Brain microvascular endothelial cell (primary cell): Measurements from ENCODE around the gene NATD1.

ENCODE experiments used
- DNase-seq: peaks from one replicate; pipeline ENCODE4 v3.0.0-alpha.2; 2020
- H3K27ac ChIP-seq: fragments of 250-450 bp; sonication (Bioruptor Pico); 2 replicates; pipeline ENCODE4 v1.5.1; 2020; ENCODE audit warnings: mild to moderate bottlenecking, moderate library complexity
- H3K27me3 ChIP-seq: fragments of 250-450 bp; sonication (Bioruptor Pico); replicated peaks from 2 replicates; pipeline ENCODE4 v1.5.1; 2020; ENCODE audit warnings: mild to moderate bottlenecking
- H3K36me3 ChIP-seq: fragments of 250-450 bp; sonication (Bioruptor Pico); replicated peaks from 2 replicates; pipeline ENCODE4 v1.5.1; 2020; ENCODE audit warnings: mild to moderate bottlenecking
- H3K4me3 ChIP-seq: 2 replicates; pipeline ENCODE4 v1.5.1; 2011; ENCODE audit warnings: low read depth, mild to moderate bottlenecking, control low read depth, low read length, moderate library complexity
- in situ Hi-C: cut with HindIII; loops from 2 replicates; pipeline ENCODE4 v1.10.0; 2017; ENCODE audit warnings: low sequenced_read_pairs, low pct_ligation_motif_present
- TF ChIP-seq, protein P1 (sequence below): IDR thresholded peaks from 2 replicates; pipeline ENCODE4 v1.5.1; 2011; ENCODE audit warnings: low read depth, mild to moderate bottlenecking, moderate library complexity, low read length, control low read depth, inconsistent platforms; ENCODE audit errors: missing control alignments

Gene NATD1

DNA sequence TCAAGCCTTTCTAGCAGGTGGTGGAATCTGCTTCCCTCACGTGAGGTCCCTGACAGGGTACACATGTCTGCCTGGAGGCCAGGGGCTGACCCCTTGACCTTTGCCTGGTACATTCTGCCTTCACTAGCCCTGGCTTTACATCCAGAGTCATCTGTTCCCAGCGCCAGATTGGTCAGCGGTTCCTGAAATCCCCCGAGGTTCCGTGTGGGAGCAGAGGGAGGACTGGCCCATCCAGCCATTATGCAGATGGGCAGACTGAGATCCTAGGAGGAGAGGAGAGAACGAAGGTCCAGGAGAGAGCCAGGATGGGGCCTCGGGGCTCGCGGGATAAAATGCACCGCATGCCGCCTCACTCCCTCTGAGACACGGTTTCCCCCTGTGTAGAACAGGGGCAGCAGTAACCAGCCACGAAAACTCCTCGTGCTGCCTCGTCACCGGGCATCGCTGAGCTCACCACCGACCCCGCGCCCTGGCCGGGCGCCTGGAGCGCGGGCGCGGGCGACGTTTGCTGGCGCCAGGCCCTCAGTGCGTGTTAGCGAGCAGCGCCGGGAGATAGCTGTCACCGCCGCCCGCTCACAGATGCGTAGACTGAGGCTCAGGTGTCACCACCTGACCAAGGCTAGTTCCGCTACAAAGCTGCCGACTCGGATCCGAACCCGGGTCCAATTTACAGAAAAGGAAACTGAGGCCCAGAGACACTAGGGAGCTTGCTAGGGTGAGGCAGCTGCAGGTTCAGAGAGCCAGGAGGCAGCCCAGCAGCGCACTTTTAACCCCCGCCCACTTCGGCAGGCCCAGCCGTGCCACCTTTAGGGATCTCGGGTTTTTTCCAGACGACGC is 30.5 kb upstream of the NATD1 start:
- TF ChIP-seq, protein P1, sequence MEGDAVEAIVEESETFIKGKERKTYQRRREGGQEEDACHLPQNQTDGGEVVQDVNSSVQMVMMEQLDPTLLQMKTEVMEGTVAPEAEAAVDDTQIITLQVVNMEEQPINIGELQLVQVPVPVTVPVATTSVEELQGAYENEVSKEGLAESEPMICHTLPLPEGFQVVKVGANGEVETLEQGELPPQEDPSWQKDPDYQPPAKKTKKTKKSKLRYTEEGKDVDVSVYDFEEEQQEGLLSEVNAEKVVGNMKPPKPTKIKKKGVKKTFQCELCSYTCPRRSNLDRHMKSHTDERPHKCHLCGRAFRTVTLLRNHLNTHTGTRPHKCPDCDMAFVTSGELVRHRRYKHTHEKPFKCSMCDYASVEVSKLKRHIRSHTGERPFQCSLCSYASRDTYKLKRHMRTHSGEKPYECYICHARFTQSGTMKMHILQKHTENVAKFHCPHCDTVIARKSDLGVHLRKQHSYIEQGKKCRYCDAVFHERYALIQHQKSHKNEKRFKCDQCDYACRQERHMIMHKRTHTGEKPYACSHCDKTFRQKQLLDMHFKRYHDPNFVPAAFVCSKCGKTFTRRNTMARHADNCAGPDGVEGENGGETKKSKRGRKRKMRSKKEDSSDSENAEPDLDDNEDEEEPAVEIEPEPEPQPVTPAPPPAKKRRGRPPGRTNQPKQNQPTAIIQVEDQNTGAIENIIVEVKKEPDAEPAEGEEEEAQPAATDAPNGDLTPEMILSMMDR = no peak
- peak; percentile 38 for DNase-seq
- in situ Hi-C loops = no loop called here
- Histone ChIP-seq H3K27me3 (no peaks in the 10 kb centered on the region), H3K4me3 (peak overlapping the region; percentile 50), H3K36me3 (no peaks in the 10 kb centered on the region), H3K27ac (peak overlapping the region; percentile 31)

DNA sequence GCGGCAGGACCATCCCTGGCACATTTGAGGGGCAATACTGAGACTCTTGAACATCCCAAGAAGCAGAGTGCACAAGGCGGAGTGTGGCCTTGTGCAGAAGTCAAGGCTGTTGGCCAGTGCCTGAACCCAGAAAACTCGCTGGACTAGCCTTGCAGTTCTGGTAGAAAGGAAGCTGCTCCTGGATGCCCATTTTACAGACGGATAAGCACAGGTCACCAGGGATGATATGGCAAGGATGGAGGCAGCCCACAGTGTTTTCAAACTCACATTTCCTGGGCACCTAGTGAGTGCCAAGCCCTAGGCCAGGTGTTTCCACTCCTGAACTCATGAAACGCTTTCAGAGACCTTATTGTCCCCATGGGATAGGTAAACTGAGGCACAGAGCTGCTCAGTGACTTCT is 29.6 kb upstream of the NATD1 start:
- TF ChIP-seq, protein P1 = no peak
- Histone ChIP-seq H3K27ac (peak overlapping the region; percentile 51), H3K36me3 (no peaks in the 10 kb centered on the region), H3K4me3 (no peak overlapping the region), H3K27me3 (no peaks in the 10 kb centered on the region)
- DNase-seq = no peak
- in situ Hi-C loops = no loop called here

DNA sequence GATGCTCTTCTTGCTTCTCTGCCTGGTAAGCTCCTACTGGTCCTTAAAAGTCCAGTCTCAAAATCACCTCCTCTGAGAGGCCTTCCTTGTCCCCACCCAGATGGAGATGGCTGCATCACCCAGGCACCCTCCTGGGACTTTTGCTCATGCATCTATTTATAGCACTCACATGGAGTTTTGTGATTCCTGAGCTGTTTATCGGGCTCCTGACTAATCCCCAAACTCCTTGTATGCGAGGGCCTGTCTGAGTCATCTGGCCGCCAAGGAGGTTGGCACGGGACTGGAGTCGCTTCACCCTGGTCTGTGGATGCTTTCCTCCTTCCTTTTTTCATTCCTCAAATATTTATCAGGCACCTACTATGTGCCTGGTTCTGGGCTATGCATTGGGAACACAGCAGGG is 29.0 kb upstream of the NATD1 start:
- Histone ChIP-seq H3K4me3 (no peak overlapping the region), H3K36me3 (no peaks in the 10 kb centered on the region), H3K27me3 (no peaks in the 10 kb centered on the region), H3K27ac (peak overlapping the region; percentile 51)
- peak; percentile 95 for DNase-seq
- in situ Hi-C loops = no loop called here
- TF ChIP-seq, protein P1 = no peak

DNA sequence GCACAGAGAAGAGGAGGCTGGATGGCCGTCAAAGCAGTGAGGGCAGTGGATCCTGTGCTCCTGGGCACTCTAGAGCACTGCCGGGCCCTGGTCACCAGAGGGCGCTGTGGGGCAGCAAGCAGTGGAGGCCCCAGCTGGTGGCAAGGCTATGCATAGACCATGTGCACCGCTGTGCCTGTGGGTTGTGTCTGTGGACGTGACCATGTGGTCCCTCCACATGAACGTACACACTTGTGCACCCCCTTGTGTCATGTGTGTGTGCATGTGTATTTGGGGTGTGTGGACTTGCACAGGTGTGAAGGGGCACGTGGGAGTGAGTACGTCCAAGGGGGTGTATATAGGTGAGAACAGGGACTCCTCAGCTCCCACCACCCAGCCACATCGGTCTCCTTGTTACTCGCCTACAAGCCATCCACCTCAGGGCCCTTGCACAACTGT is 26.9 kb upstream of the NATD1 start:
- Histone ChIP-seq H3K4me3 (no peak overlapping the region), H3K27ac (no peak overlapping the region), H3K36me3 (no peaks in the 10 kb centered on the region), H3K27me3 (no peaks in the 10 kb centered on the region)
- in situ Hi-C loops = no loop called here
- DNase-seq = peak; percentile 76
- TF ChIP-seq, protein P1 = peak; percentile 98

DNA sequence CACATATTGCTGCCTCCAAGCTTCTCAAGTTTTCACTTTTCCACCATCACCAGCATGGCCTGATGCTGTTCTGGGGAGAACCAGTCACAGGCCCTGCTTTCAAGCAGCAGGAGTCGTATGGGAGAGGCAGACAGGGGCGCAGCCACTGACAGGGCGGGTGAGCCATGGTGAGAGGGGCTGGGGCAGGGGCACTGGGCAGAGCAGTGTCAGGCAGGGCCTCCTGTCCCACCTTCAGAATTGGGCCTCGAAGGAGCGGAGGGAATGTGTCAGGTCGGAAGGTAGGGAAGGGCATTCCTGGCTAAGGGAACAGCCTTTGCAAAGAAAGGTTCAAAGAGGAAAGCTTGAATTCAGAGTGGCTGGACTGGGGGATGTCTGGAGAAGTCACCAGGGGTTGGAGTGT is 26.4 kb upstream of the NATD1 start:
- TF ChIP-seq, protein P1 = no peak
- Histone ChIP-seq H3K27me3 (no peaks in the 10 kb centered on the region), H3K36me3 (no peaks in the 10 kb centered on the region), H3K4me3 (no peak overlapping the region), H3K27ac (no peak overlapping the region)
- in situ Hi-C loops = no loop called here
- no peak for DNase-seq

DNA sequence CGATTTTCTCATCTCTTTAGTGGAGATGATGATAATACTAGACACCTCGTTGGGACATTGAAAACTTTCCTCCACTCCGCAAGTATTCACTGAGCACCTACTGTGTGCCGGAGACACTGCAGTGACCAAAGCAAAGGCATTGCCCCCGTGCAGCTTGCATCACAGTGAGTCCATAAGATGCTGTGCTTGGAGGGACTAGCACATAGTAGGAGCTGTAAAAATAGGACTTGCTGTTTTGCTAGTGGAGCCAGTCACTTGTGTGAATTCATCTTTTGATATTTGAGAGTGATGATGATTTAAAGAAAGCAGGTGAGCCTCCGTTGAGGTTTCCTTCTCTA is 26.0 kb upstream of the NATD1 start:
- Histone ChIP-seq H3K27me3 (no peaks in the 10 kb centered on the region), H3K4me3 (no peak overlapping the region), H3K27ac (no peak overlapping the region), H3K36me3 (no peaks in the 10 kb centered on the region)
- TF ChIP-seq, protein P1 = no peak
- in situ Hi-C loops = no loop called here
- no peak for DNase-seq
